ENCODE data around the gene RAD51B. TPM values are rescaled to one million over a fixed set of nuclear protein-coding genes. Genes with fewer than 3 reads are reported as not detected.

The RAD51B gene
- total RNA-seq, 1 experiment from 2014 or later: 20.0 TPM

GRCh38 chr14:68390741-68391140 is 571.2 kb downstream of the RAD51B start:
- Histone ChIP-seq H3K4me1 (ENCODE audit: control insufficient read depth in 1 of 2, insufficient read depth in 2 of 2, low read length in 2 of 2) (peaks cover 0 to 8% of the 10 kb centered on the region in 2 experiments; a peak in 2 of 4 replicates), H3K79me2 (ENCODE audit: insufficient read depth, low read length) (no peaks in the 10 kb centered on the region), H3K36me3 (ENCODE audit: control insufficient read depth in 1 of 2, insufficient read depth in 2 of 2, low read length in 2 of 2) (no peaks in the 10 kb centered on the region), H4K20me1 (ENCODE audit: insufficient read depth) (no peaks in the 10 kb centered on the region), H3K4me3 (replicated peaks in 1 of 2; ENCODE audit: low read depth in 1 of 2, low read length in 2 of 2) (no peak overlapping the region), H3K27me3 (ENCODE audit: insufficient read depth, low read length) (no peaks in the 10 kb centered on the region), H3K27ac (ENCODE audit: low read depth, low read length) (no peak overlapping the region), H2AFZ (ENCODE audit: low read depth, low read length, poor library complexity, severe bottlenecking) (no peak overlapping the region), H3K9me3 (ENCODE audit: control insufficient read depth in 1 of 2, insufficient read depth in 1 of 2, low read depth in 1 of 2, low read length in 2 of 2) (no peaks in the 10 kb centered on the region), H3K9ac (ENCODE audit: low read length) (no peak overlapping the region), H3K4me2 (ENCODE audit: low read length) (no peak overlapping the region), H3K9me2 (ENCODE audit: insufficient read depth) (no peaks in the 10 kb centered on the region)
- RAD21 ChIA-PET (ENCODE audit: low non-redundant PET in 1 of 2, low total read pairs in 2 of 2, uncharacterized antibody in 2 of 2, unreplicated experiment in 2 of 2): no interaction called here
- intact Hi-C loops (cut with micrococcal nuclease): no loop called here
- ATAC-seq: no peak
- CTCF ChIA-PET: no interaction called here
- no peak for DNase-seq (ENCODE audit: low read depth, low spot score)
- BruUV-seq (replicated peaks): no TSS peak
- POLR2A ChIA-PET: no interaction called here
- no peak for TF ChIP-seq CEBPB (IDR thresholded peaks at IDR 0.05; ENCODE audit: low read depth)
- no peak for TF ChIP-seq REST (IDR thresholded peaks at IDR 0.05; ENCODE audit: low read depth)
- no peak for TF ChIP-seq RAD21 (IDR thresholded peaks at IDR 0.05; ENCODE audit: low read depth)
- no peak for TF ChIP-seq ZNF274 (IDR thresholded peaks at IDR 0.05; ENCODE audit: low read depth, low read length)
- no peak for TF ChIP-seq SIN3A (IDR thresholded peaks at IDR 0.05; ENCODE audit: low read depth)
- no peak for TF ChIP-seq POLR2AphosphoS5 (IDR thresholded peaks at IDR 0.05; ENCODE audit: low read depth, low read length)
- no peak for TF ChIP-seq ELF1 (IDR thresholded peaks at IDR 0.05; ENCODE audit: borderline replicate concordance, low read depth)
- TF ChIP-seq SRF (IDR thresholded peaks at IDR 0.05; ENCODE audit: low read depth): no peak
- no peak for TF ChIP-seq MAX (IDR thresholded peaks at IDR 0.05)
- no peak for TF ChIP-seq POLR2A (IDR thresholded peaks at IDR 0.05; ENCODE audit: borderline replicate concordance, extremely low read depth, insufficient read depth, insufficient read length)
- no peak for TF ChIP-seq YY1 (IDR thresholded peaks at IDR 0.05; ENCODE audit: extremely low read depth, insufficient replicate concordance, low read depth, low read length)
- TF ChIP-seq CBX3 (IDR thresholded peaks at IDR 0.05; ENCODE audit: low read depth): no peak
- no peak for TF ChIP-seq ZFX (IDR thresholded peaks at IDR 0.05)
- TF ChIP-seq EZH2phosphoT487 (IDR thresholded peaks at IDR 0.05; ENCODE audit: borderline replicate concordance): no peak
- no peak for TF ChIP-seq ATF3 (IDR thresholded peaks at IDR 0.05)
- no peak for TF ChIP-seq CTCF (IDR thresholded peaks at IDR 0.05 in 2 of 3, conservative IDR thresholded peaks at IDR 0.05 in 1 of 3; ENCODE audit: borderline replicate concordance in 1 of 3, insufficient read depth in 1 of 3, low read depth in 2 of 3, low read length in 2 of 3)
- TF ChIP-seq EGR1 (IDR thresholded peaks at IDR 0.05; ENCODE audit: low read depth): no peak
- no peak for TF ChIP-seq TCF7L2 (IDR thresholded peaks at IDR 0.05; ENCODE audit: borderline replicate concordance, extremely low read depth, insufficient read depth, insufficient read length)

Data from HCT116 (cell line).